ENCODE data around the gene GLMN. TPM values are rescaled to one million over a fixed set of nuclear protein-coding genes. Genes with fewer than 3 reads are reported as not detected.

The GLMN gene
- 4.9 TPM for total RNA-seq

GRCh38 chr1:92298573-92299476, at the start of gene GLMN, which contains the start of gene RPAP2:
Gene GLMN, minus strand, starts transcription at chr1:92298987. Its CDS starts 988 bp downstream, at chr1:92297999.
Gene RPAP2, plus strand, starts transcription at chr1:92299059. Its CDS starts 15 bp downstream, at chr1:92299074.
- DNase-seq (ENCODE audit: low spot score), result peak; percentile 71

- DNase-seq (ENCODE audit: low spot score), result no peak
Observed at GRCh38 chr1:92346866-92347640, 48.3 kb upstream of the GLMN start.

- no peak for DNase-seq (ENCODE audit: low spot score)
Observed at GRCh38 chr1:92343061-92343460, 44.3 kb upstream of the GLMN start.

- DNase-seq (ENCODE audit: low spot score), result no peak
Observed at GRCh38 chr1:92342401-92342800, 43.6 kb upstream of the GLMN start.

GRCh38 chr1:92340154-92340553, 41.4 kb upstream of the GLMN start:
- DNase-seq (ENCODE audit: low spot score), result no peak

GRCh38 chr1:92333668-92334067, 34.9 kb upstream of the GLMN start:
- no peak for DNase-seq (ENCODE audit: low spot score)

GRCh38 chr1:92329347-92330129, 30.8 kb upstream of the GLMN start:
- DNase-seq (ENCODE audit: low spot score), result no peak

- no peak for DNase-seq (ENCODE audit: low spot score)
Observed at GRCh38 chr1:92327794-92328193, 29.0 kb upstream of the GLMN start.

GRCh38 chr1:92326681-92327080, 27.9 kb upstream of the GLMN start:
- no peak for DNase-seq (ENCODE audit: low spot score)

GRCh38 chr1:92324784-92325183, 26.0 kb upstream of the GLMN start:
- no peak for DNase-seq (ENCODE audit: low spot score)

GRCh38 chr1:92323473-92324453, 25.0 kb upstream of the GLMN start:
- no peak for DNase-seq (ENCODE audit: low spot score)

GRCh38 chr1:92317836-92318493, 19.2 kb upstream of the GLMN start:
- no peak for DNase-seq (ENCODE audit: low spot score)

GRCh38 chr1:92315766-92316599, 17.2 kb upstream of the GLMN start:
- no peak for DNase-seq (ENCODE audit: low spot score)

GRCh38 chr1:92314024-92314423, 15.2 kb upstream of the GLMN start:
- no peak for DNase-seq (ENCODE audit: low spot score)

- no peak for DNase-seq (ENCODE audit: low spot score)
Observed at GRCh38 chr1:92310185-92310597, 11.4 kb upstream of the GLMN start.

GRCh38 chr1:92307980-92308379, 9.2 kb upstream of the GLMN start:
- no peak for DNase-seq (ENCODE audit: low spot score)

- DNase-seq (ENCODE audit: low spot score), result no peak
Observed at GRCh38 chr1:92306020-92306419, 7.2 kb upstream of the GLMN start.

- no peak for DNase-seq (ENCODE audit: low spot score)
Observed at GRCh38 chr1:92301021-92301420, 2.2 kb upstream of the GLMN start.

- DNase-seq (ENCODE audit: low spot score), result no peak
Observed at GRCh38 chr1:92299477-92300150, 827 bp upstream of the GLMN start.
